B cell (primary cell): Measurements from ENCODE around the gene FRMPD4. TPM values are rescaled to one million over a fixed set of nuclear protein-coding genes. Genes with fewer than 3 reads are reported as not detected.

ENCODE experiments used
- ATAC-seq: fragments of 200-7000 bp; cut with Tn5 transposase; one replicate; pipeline ENCODE4 v1.10.0; 2021; ENCODE audit warnings: low read depth, mild to moderate bottlenecking, moderate number of reproducible peaks, moderate library complexity
- CTCF ChIA-PET: fragments of 350-600 bp; sonication (Branson Sonifier 250); formaldehyde crosslinking; loops from one replicate; lab custom pipeline; 2021; ENCODE audit warnings: antibody characterized with exemption, inconsistent platforms; lab: Charles Lee
- POLR2A ChIA-PET: fragments of 350-600 bp; sonication (Branson Sonifier 250); formaldehyde crosslinking; loops from one replicate; lab custom pipeline; 2021; ENCODE audit warnings: antibody characterized with exemption; lab: Charles Lee
- DNase-seq: peaks from one replicate; pipeline ENCODE4 v3.0.0; 2013
- H2AFZ ChIP-seq: 2 replicates; pipeline ENCODE4 v1.6.1; 2012; ENCODE audit warnings: mild to moderate bottlenecking, low read depth, low read length; ENCODE audit not compliant: insufficient read depth, poor library complexity, severe bottlenecking
- H3K27ac ChIP-seq, 2 donors: 1 replicate in 1 of 2; 2 replicates in 1 of 2; pipeline ENCODE4 v1.5.1; 2012 to 2013; ENCODE audit warnings: low read length in 2 of 2, mild to moderate bottlenecking in 2 of 2, moderate library complexity in 1 of 2
- H3K27me3 ChIP-seq, 4 experiments: fragments of 200-600 bp in 1 of 4; sonication (generic) in 1 of 4; replicated peaks in 1 of 4; 1 replicate in 2 of 4; 2 replicates in 2 of 4; pipeline versions ENCODE4 v1.6.1 to v1.7.0; 2013 to 2016; ENCODE audit warnings: low read length in 3 of 4, mild to moderate bottlenecking in 2 of 4, mixed read lengths in 1 of 4, moderate library complexity in 1 of 4; ENCODE audit not compliant: insufficient read depth in 4 of 4, control insufficient read depth in 3 of 4; ENCODE audit errors: control extremely low read depth in 1 of 4
- H3K36me3 ChIP-seq, 2 experiments: replicated peaks in 1 of 2; 1 replicate in 1 of 2; 2 replicates in 1 of 2; pipeline versions ENCODE4 v1.6.1 to v1.7.1; 2013; ENCODE audit warnings: low read length in 1 of 2; ENCODE audit not compliant: insufficient read depth in 2 of 2, control insufficient read depth in 1 of 2; ENCODE audit errors: control extremely low read depth in 1 of 2, extremely low read depth in 1 of 2
- H3K4me1 ChIP-seq, 2 donors: fragments of 200-600 bp in 1 of 2; sonication (generic) in 1 of 2; 1 replicate in 1 of 2; 2 replicates in 1 of 2; pipeline versions ENCODE4 v1.5.1 to v1.6.1; 2013 to 2017; ENCODE audit warnings: low read length in 2 of 2; ENCODE audit not compliant: control insufficient read depth in 2 of 2, insufficient read depth in 2 of 2
- H3K4me2 ChIP-seq: replicated peaks from 2 replicates; pipeline ENCODE3; 2012; ENCODE audit warnings: mild to moderate bottlenecking, low read depth, low read length; ENCODE audit not compliant: poor library complexity, severe bottlenecking
- H3K4me3 ChIP-seq, 5 experiments: fragments of 200-600 bp in 1 of 5; sonication (generic) in 1 of 5; 1 replicate in 3 of 5; 2 replicates in 2 of 5; pipeline versions ENCODE4 v1.5.1 to v1.7.0; 2011 to 2016; ENCODE audit warnings: low read length in 4 of 5, mild to moderate bottlenecking in 4 of 5, low read depth in 2 of 5, control low read depth in 1 of 5, moderate library complexity in 1 of 5; ENCODE audit not compliant: insufficient read depth in 1 of 5; ENCODE audit errors: control extremely low read depth in 1 of 5, extremely low read depth in 1 of 5
- H3K79me2 ChIP-seq: fragments of 200-600 bp; sonication (generic); one replicate; pipeline ENCODE4 v1.6.0; 2016; ENCODE audit warnings: low read length; ENCODE audit not compliant: control insufficient read depth, insufficient read depth
- H3K9ac ChIP-seq: fragments of 200-600 bp; sonication (generic); 2 replicates; pipeline ENCODE4 v1.6.1; 2017; ENCODE audit warnings: mild to moderate bottlenecking, low read length, moderate library complexity
- H3K9me3 ChIP-seq, 3 donors: one replicate each; pipeline versions ENCODE4 v1.6.1 to v1.7.1; 2013; ENCODE audit warnings: low read length in 2 of 3; ENCODE audit not compliant: control insufficient read depth in 2 of 3, insufficient read depth in 1 of 3; ENCODE audit errors: control extremely low read depth in 1 of 3
- H4K20me1 ChIP-seq: 2 replicates; pipeline ENCODE4 v1.6.0; 2012; ENCODE audit warnings: mild to moderate bottlenecking, low read length; ENCODE audit not compliant: insufficient read depth, control insufficient read depth, poor library complexity, severe bottlenecking
- H3K27ac Mint-ChIP-seq: one replicate; pipeline ENCODE4 v1.8.0; 2021; ENCODE audit warnings: mixed read lengths
- H3K27me3 Mint-ChIP-seq: one replicate; pipeline ENCODE4 v1.8.0; 2021; ENCODE audit warnings: mixed read lengths
- H3K4me1 Mint-ChIP-seq: one replicate; pipeline ENCODE4 v1.8.0; 2021; ENCODE audit warnings: mixed read lengths
- H3K4me3 Mint-ChIP-seq: one replicate; pipeline ENCODE4 v1.8.0; 2021; ENCODE audit warnings: mixed read lengths
- H3K9me3 Mint-ChIP-seq: one replicate; pipeline ENCODE4 v1.8.0; 2022; ENCODE audit warnings: mixed read lengths; ENCODE audit not compliant: insufficient read depth
- CTCF ChIP-seq: fragments of 200-600 bp; IDR thresholded peaks from one replicate; pipeline ENCODE4 v1.8.0; 2022; ENCODE audit warnings: antibody characterized with exemption, mild to moderate bottlenecking
- EZH2 ChIP-seq: IDR thresholded peaks from 2 replicates; pipeline ENCODE4 v1.6.1; 2012; ENCODE audit warnings: borderline replicate concordance, low read depth, mild to moderate bottlenecking, moderate library complexity, low read length; ENCODE audit not compliant: insufficient read depth, poor library complexity, severe bottlenecking
- WGBS: methylation state at CpG from one replicate; pipeline ENCODE4 v1.1.5; 2013; ENCODE audit warnings: missing lambda C conversion rate; ENCODE audit not compliant: insufficient coverage; 5-methylcytosine and 5-hydroxymethylcytosine counted together
- intact Hi-C: fragments of 100-400 bp; cut with micrococcal nuclease; formaldehyde crosslinking; loops from one replicate; pipeline ENCODE4 v1.10.0; 2022
- polyA plus RNA-seq: library from polyadenylated mRNA; depleted of rRNA; stranded (reverse); fragments of >200 nt; gene quantifications from 2 replicates; pipeline ENCODE4 v1.2.3, GENCODE V29; 2012
- total RNA-seq, 2 donors: library from RNA; stranded (reverse); fragments of 120-200 nt in 1 of 2; gene quantifications; 1 replicate in 1 of 2; 2 replicates in 1 of 2; pipeline versions ENCODE4 v1.2.3 to v1.2.4, GENCODE V29; 2013 to 2022

The FRMPD4 gene
- total and polyA plus RNA-seq, 2 donors (not counting 1 experiment from before 2014, with no cell fraction given) = not detected

- WGBS = no CpG with 5 or more reads among the region's 5 CpGs
- ChIA-PET POLR2A (no interaction called here), CTCF (no interaction called here)
- intact Hi-C loops = no loop called here
- no peaks in the 10 kb centered on the region for H3K27me3 ChIP-seq
- H3K9me3 ChIP-seq = no peaks in the 10 kb centered on the region
- no peak overlapping the region for H3K4me3 Mint-ChIP-seq
- no peak overlapping the region for H3K4me2 ChIP-seq
- no peak overlapping the region for H3K4me3 ChIP-seq
- no peaks in the 10 kb centered on the region for H3K79me2 ChIP-seq
- H3K36me3 ChIP-seq = no peaks in the 10 kb centered on the region
- no peak overlapping the region for H3K27ac ChIP-seq
- ATAC-seq (no peak), DNase-seq (no peak)
- H3K9me3 Mint-ChIP-seq = no peaks in the 10 kb centered on the region
- H3K27me3 Mint-ChIP-seq = no peaks in the 10 kb centered on the region
- no peaks in the 10 kb centered on the region for H3K4me1 Mint-ChIP-seq
- no peak overlapping the region for H2AFZ ChIP-seq
- H3K4me1 ChIP-seq = no peaks in the 10 kb centered on the region
- no peaks in the 10 kb centered on the region for H4K20me1 ChIP-seq
- no peak overlapping the region for H3K9ac ChIP-seq
- no peak overlapping the region for H3K27ac Mint-ChIP-seq
- no peak for TF ChIP-seq CTCF
- TF ChIP-seq EZH2 = no peak
Observed at GRCh38 chrX:12447448-12448064, 309.3 kb downstream of the FRMPD4 start.

- Histone ChIP-seq H3K9ac (no peak overlapping the region), H3K27me3 (no peaks in the 10 kb centered on the region), H3K36me3 (no peaks in the 10 kb centered on the region), H3K4me3 (no peak overlapping the region), H3K79me2 (no peaks in the 10 kb centered on the region), H4K20me1 (no peaks in the 10 kb centered on the region), H3K27ac (no peak overlapping the region), H2AFZ (no peak overlapping the region), H3K9me3 (no peaks in the 10 kb centered on the region), H3K4me2 (no peak overlapping the region), H3K4me1 (no peaks in the 10 kb centered on the region)
- H3K9me3 Mint-ChIP-seq = no peaks in the 10 kb centered on the region
- POLR2A ChIA-PET = no interaction called here
- intact Hi-C loops = no loop called here
- no peak for ATAC-seq
- CTCF ChIA-PET = no interaction called here
- H3K27me3 Mint-ChIP-seq = no peaks in the 10 kb centered on the region
- no peak overlapping the region for H3K27ac Mint-ChIP-seq
- WGBS = no CpG with 5 or more reads among the region's 2 CpGs
- no peak for TF ChIP-seq EZH2
- no peak for TF ChIP-seq CTCF
- no peak for DNase-seq
- H3K4me3 Mint-ChIP-seq = no peak overlapping the region
- no peaks in the 10 kb centered on the region for H3K4me1 Mint-ChIP-seq
Observed at GRCh38 chrX:12452268-12452667, 314.0 kb downstream of the FRMPD4 start.
